22Rv1 (cell line): ENCODE measurements around the gene CA10.
A peak's percentile ranks its signal among the peaks of the same experiment; 100 is the strongest.

Experiments used
- H3K27ac ChIP-seq: fragments of 450-650 bp; 2 replicates; pipeline ENCODE4 v1.5.1; 2017
- CTCF ChIP-seq: fragments of 450-650 bp; IDR thresholded peaks from 2 replicates; pipeline ENCODE4 v1.5.1; 2017; ENCODE audit warnings: mild to moderate bottlenecking
- ZFX ChIP-seq: fragments of 450-650 bp; IDR thresholded peaks from 2 replicates; pipeline ENCODE4 v1.6.1; 2017; ENCODE audit warnings: antibody characterized with exemption, borderline replicate concordance

Gene CA10

DNA sequence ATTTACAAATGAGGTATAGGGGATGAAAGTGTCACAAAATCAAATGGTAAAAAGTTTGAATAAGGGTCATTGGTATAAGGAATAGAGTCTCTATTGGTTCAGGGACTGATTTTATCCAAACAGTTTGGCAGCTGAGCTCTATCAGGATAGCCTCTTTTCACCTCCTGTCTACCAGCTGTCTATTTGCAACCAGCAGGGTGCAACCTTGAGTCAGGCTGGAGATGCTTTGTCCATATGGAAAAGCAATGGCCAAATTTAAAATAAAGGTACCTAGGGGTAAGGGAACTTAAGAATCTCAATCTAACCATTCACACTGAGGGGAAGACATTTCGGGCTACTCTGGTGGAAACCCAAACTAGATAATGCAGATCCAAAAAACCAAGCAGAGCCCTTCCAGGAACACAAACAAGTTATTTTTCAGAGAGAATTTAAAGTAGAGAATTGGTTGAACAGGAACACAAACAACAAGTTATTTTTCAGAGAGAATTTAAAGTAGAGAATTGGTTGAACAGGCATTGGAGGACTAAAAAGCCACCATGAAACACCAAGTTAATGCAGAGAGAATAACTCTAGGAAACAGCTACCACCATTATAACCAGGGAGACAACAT lies 12.6 kb upstream of the CA10 start:
- H3K27ac ChIP-seq = no peak overlapping the region
- TF ChIP-seq CTCF (peak; percentile 90), ZFX (no peak)

DNA sequence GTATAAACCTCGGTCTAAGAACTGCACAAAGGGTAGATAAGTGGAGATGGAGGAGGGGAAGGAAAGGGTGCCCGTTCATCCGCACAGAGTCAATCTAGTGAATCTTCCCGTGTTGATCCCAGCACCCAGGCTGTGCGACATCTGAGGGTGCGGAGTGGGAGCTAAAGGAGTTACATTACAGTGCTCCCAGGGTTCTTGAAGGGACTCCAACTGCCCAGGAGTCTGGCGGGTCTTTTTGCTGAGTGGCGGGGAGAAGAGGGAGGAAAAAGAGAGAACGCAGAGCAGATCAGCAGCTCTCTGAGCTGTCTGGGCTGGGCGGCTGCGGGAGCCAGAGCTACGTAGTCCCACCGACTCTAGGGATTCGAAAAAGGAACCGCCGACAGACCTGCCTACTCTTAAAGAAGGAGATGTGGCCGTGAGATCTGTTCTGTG lies 1.6 kb upstream of the CA10 start:
- no peak for TF ChIP-seq ZFX
- H3K27ac ChIP-seq = peak overlapping the region; percentile 46

GRCh38 chr17:52159246-52160135 lies 977 bp upstream of the CA10 start:
- no peak for TF ChIP-seq ZFX
- TF ChIP-seq CTCF = no peak

DNA sequence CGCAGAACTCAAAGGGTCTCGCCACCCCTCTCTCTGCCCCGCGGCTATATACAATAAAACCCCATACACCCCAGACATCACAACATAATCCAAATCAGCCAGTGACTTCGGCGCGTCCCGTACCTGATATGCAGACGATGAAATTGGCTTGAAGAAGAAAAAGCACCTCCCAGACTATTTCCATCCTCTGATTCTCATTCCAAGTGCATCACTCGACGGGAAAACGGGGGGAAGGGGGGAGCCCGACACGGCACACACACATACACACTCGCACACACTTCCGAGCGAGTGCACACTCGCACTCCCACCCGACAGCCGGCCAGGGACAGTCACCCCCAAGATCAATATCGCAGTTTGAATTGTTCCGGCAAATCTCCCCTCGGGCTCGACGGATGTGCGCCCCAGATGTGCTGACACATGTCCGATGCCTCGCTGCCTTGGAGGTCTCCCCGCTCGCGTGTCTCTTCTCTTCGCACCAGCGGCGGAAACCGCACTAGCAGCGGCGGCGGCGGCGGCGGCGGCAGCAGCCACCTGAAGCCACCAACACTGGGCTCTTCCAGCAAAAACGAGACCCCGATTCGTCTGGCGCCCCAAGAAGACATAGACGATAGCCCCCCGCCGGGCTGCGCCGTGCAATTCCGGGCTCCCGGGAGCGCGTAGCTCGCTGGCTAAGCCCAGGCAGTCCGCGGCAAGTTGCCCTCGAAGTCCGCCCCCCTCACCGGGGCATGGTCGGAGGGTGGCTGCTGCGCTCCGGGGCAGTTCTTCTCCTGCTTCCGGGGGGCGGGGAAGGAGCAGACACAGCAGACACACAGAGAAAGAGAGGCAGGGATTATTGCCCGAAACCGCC lies 688 bp downstream of the CA10 start:
- no peak overlapping the region for H3K27ac ChIP-seq
- TF ChIP-seq ZFX (no peak), CTCF (no peak)

More at GRCh38 chr17:52159246-52160135, 977 bp upstream of the CA10 start:
- peak overlapping the region; percentile 46 for H3K27ac ChIP-seq

DNA sequence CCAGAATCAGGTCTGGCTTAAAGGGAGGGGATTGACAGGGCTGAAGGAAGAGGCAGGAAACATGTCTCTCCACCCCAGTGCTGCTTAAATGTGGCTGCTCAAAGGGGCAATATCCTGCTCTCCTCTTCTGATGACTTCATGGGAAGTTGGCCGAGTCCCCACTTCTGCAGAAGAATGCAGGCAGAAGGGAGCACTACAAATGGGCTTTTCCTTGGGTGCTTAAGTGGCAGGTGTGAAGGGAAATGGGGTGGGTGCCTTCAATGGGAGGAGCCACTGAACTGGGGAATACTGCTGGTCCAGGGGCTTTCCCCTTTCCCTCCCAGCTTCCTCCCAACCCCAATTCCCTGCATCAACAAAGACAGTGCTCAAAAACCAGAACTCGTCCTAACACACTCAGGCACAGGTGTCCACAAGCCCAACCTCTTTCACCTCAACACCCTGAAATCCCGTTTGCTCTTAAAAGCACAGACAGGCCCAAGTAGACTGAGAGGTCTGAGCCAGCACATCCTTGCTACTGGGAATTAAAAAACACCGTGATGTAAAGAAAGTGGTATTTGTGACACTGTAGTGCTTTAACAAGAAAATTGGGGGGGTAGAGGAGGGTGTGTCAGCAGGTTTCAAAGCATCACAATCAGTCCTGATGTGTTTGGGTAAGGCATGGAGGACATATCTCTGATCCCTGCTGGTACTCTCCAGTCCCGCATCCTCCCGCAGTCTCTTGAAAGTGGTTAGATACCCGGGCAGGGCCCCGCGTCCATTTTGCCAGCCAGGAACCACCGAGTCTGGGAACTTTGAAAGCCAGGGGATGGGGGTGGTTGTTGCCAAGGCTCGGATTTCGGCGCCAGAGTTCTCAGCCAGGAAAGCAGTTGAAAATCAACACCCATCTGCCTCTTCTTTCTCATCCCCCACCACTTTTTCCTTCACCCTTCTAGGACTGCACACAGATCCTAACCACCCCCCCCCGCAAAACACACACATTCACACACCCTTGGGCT lies 1.6 kb downstream of the CA10 start:
- TF ChIP-seq CTCF = no peak
- TF ChIP-seq ZFX = no peak
- no peak overlapping the region for H3K27ac ChIP-seq

- TF ChIP-seq CTCF = no peak
- H3K27ac ChIP-seq = no peak overlapping the region
These were observed 3.2 kb downstream of the CA10 start for GRCh38 chr17:52155301-52155700.
